GM18907 (cell line): ENCODE data around the gene ZNF20.
A peak's percentile ranks its signal among the peaks of the same experiment; 100 is the strongest.
"Not testable (repeated sequence)": the region's sequence is repeated elsewhere in the genome, so short reads cannot be mapped to it uniquely, and the experiment has no call there.

Experiments used
- ATAC-seq: cut with Tn5 transposase; IDR thresholded peaks from one replicate; pipeline ENCODE4 v1.9.1; 2021; ENCODE audit warnings: mild to moderate bottlenecking, moderate library complexity; ENCODE audit not compliant: unreplicated experiment

The ZNF20 gene

GRCh38 chr19:12113121-12113520 is 27.0 kb downstream of the ZNF20 start:
- ATAC-seq, result no peak

DNA sequence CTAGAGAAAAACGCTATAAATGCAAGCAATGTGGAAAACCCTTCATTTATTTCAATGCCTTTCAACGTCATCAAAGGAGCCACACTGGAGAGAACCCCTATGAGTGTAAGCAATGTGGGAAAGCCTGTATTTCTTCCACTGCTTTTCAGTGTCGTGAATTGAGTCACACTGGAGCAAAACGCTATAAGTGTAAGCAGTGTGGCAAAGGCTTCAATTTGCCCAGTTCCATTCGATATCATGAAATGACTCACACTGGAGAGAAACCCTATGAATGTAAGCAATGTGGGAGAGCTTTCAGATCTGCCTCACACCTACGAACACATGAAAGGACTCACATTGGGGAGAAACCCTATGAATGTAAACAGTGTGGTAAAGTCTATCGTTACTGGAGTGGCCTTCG is 27.4 kb downstream of the ZNF20 start:
- ATAC-seq, result no peak

DNA sequence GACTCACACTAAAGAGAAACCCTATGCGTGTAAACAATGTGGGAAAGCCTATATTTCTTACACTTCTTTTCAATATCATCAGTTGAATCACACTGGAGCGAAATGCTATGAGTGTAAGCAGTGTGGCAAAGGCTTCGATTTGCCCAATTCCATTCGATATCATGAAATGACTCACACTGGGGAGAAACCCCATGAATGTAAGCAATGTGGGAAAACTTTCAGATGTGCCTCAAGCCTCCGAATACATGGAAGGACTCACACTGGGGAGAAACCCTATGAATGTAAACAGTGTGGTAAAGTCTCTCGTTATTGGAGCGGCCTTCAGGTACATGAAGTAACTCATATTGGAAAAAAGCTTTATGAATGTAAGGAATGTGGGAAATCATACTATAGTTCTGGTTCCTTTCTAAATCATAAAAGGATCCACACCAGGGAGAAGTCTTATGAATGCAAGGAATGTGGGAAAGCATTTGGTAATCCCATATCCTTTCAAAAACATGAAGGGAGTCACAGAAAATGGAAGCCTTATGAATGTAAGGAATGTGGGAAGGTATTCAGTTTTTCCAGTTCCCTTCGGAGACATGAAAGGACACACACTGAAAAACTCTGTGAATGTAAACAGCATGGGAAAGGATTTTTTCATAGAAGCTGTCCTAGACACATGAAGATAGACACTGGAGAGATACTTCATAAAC is 28.1 kb downstream of the ZNF20 start:
- ATAC-seq, result no peak

DNA sequence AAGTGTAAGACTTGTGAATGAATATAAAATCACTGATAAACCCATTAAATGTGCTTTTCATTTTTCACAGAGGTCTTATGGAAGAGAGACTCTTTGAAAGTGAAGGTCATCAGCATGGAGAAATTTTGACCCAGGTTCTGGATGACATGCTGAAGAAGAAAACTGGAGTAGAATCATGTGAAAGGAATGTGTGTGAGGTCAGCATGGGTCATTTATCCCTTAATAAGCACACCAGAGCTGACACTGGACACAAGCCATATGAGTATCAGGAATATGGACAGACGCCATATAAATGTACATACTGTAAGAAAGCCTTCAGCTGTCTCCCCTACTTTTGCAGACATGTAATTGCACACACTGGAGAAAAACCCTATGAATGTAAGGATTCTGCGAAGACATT is 29.0 kb downstream of the ZNF20 start:
- no peak for ATAC-seq

DNA sequence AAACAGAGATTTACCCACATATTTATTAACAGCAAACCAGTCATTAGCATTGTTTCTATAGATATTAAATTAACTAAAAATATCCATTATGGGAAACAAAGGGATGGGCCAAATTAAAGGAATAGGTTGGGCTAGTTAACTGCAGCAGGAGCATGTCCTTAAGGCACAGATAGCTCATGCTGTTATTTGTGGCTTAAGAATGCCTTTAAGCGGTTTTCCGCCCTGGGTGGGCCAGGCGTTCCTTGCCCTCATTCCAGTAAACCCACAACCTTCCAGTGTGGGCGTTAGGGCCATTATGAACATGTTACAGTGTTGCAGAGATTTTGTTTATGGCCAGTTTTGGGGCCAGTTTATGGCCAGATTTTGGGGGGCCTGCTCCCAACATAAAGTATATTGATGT is 36.2 kb downstream of the ZNF20 start:
- not testable (repeated sequence) for ATAC-seq

GRCh38 chr19:12098040-12098439 is 42.1 kb downstream of the ZNF20 start:
- ATAC-seq, result no peak

DNA sequence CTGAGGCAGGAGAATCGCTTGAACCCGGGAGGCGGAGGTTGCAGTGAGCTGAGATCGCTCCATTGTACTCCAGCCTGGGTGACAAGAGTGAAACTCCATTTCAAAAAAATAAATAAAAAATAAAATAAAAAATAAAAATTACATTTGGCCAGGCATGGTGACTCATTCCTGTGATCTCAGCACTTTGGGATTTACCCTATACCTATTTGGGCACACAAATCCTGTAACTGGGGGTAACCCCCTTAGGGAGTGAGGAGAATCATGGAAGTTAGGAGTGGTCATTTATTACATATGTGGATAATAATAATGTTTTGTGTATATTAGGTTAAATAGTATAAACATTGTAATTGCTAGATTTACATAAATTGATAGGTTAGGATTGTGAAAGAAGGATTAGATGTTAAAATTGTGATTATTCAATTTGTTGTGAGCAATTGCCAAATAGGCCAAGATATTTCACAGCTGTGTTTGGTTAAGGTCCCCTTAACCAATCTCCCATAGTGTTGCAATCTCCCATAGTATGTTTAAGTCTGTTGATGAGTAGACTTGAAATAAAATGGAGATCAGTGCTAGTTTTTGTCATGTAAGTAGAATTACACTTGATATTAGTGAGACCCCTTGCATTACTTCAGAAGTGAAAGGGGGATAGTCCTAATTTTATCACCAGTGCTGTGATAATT is 44.9 kb downstream of the ZNF20 start:
- no peak for ATAC-seq

DNA sequence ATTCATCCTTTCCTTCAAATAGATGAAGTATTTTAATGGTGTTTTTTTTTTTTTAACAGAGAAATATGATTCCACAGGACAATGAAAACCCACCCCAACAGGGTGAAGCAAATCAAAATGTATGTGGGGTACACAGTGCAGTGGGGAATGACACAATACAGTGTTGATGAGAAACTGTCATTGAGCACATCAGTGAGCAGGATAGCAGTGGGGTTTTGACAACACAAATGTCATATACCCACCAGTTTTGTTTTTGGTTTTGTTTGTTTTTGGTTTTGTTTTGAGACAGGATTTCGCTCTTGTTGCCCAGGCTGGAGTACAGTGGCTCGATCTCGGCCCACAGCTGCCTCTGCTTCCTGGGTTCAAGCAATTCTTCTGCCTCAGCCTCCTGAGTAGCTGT is 46.4 kb downstream of the ZNF20 start:
- no peak for ATAC-seq

GRCh38 chr19:12092956-12093355 is 47.2 kb downstream of the ZNF20 start:
- no peak for ATAC-seq

DNA sequence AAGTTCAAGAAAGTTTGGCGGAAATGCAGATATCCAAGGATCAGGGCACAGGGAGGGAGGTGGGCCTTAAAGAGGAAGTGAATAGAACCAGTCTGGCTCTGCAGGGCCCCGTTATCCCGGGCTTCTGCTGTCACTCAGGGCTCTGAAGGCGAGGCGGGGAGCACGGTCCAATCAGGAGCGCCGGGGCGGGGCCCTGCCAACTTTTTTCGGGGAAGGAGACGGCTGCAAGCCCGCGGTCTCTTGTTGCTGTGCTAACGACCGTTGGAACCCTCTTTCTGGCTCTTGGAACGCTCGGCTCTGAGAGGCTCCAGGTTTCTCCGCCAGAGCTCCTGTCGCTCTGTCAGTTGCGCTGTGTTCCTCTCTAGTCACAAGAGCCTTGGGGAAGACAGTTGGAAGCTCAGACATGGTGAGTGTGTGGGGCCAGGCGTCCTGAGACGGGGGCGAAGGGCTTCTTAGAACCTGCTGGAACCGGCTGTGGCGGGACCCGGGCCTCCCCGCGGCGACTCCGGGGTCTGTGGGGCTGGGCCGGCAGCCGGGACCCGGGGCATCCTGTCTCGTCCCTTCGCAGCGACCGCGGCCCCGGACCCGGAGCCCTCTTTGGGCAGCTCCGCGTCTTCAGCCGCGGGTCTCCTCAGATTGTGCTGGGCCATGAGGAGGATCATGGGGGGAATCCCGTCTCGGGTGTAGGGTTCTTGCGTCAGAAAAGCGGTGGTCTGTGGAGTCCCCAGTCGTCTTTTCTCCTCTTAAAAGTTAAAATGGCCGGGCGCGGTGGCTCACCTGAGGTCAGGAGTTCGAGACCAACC is 47.9 kb downstream of the ZNF20 start:
- ATAC-seq, result peak; percentile 45

DNA sequence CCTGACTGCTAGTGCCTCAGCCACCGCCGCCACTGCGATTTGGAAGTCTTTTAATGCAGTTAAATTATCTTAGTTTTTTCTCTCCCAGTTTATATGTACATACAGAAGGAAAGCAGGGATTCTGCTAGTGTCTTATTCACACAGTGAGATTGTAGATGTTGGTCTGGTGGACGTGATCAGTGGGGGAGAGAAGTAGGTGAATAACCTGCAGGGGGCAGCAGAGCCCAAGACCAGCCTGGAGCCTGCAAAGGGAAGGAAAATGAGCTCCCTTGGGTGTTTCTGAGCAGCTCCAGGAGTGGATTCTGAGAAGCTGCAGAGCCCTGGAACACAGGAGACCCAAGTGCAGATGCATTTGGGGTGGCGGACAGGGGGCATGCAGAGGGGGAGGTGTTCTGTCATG is 49.3 kb downstream of the ZNF20 start:
- ATAC-seq, result no peak

GRCh38 chr19:12085074-12085818 is 54.9 kb downstream of the ZNF20 start:
- ATAC-seq, result no peak

DNA sequence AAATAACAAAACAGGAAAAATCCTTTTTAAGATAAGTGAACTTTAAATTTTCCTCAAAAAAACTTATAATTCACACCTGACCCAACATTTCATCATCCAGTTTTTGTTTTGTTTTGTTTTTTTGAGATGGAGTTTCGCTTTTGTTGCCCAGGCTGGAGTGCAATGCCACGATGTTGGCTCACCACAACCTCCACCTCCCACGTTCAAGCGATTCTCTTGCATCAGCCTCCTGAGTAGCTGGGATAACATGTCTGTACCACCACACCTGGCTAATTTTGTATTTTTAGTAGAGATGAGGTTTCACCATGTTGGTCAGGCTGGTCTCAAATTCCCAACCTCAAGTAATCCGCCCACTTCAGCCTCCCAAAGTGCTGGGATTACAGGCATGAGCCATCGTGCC is 56.8 kb downstream of the ZNF20 start:
- not testable (repeated sequence) for ATAC-seq
